CD14-positive monocyte (primary cell): ENCODE data around the gene CAVIN3. TPM values are rescaled to one million over a fixed set of nuclear protein-coding genes. Genes with fewer than 3 reads are reported as not detected.

ENCODE experiments used
- DNase-seq, 3 donors: peaks; one replicate each; pipeline ENCODE4 v3.0.0-alpha.2; 2011 to 2022
- H2AFZ ChIP-seq: 2 replicates; pipeline ENCODE4 v1.6.0; 2012; ENCODE audit warnings: mild to moderate bottlenecking, low read depth, low read length, inconsistent platforms; ENCODE audit not compliant: insufficient read depth, poor library complexity, severe bottlenecking
- H3K27ac ChIP-seq, 2 donors: 1 replicate in 1 of 2; 2 replicates in 1 of 2; pipeline ENCODE4 v1.5.1; 2012 to 2013; ENCODE audit warnings: low read length in 2 of 2, control low read depth in 1 of 2, inconsistent platforms in 1 of 2, low read depth in 1 of 2, mild to moderate bottlenecking in 1 of 2
- H3K27me3 ChIP-seq, 2 donors: one replicate each; pipeline versions ENCODE4 v1.6.0 to v1.6.1; 2011 to 2013; ENCODE audit warnings: low read length in 2 of 2; ENCODE audit not compliant: control insufficient read depth in 2 of 2, insufficient read depth in 2 of 2
- H3K36me3 ChIP-seq, 2 donors: replicated peaks in 1 of 2; 1 replicate in 1 of 2; 2 replicates in 1 of 2; pipeline versions ENCODE4 v1.5.1 to v1.6.1; 2012 to 2013; ENCODE audit warnings: low read length in 2 of 2, control low read depth in 1 of 2, inconsistent platforms in 1 of 2, mild to moderate bottlenecking in 1 of 2; ENCODE audit not compliant: insufficient read depth in 2 of 2, control insufficient read depth in 1 of 2
- H3K4me1 ChIP-seq, 2 donors: 1 replicate in 1 of 2; 2 replicates in 1 of 2; pipeline versions ENCODE4 v1.5.1 to v1.6.1; 2012 to 2013; ENCODE audit warnings: low read length in 2 of 2, control low read depth in 1 of 2, inconsistent platforms in 1 of 2, mild to moderate bottlenecking in 1 of 2, moderate library complexity in 1 of 2; ENCODE audit not compliant: insufficient read depth in 2 of 2, control insufficient read depth in 1 of 2
- H3K4me2 ChIP-seq: replicated peaks from 2 replicates; pipeline ENCODE3; 2012; ENCODE audit warnings: low read length, moderate library complexity, mild to moderate bottlenecking; ENCODE audit not compliant: poor library complexity, severe bottlenecking; ENCODE audit errors: extremely low read depth
- H3K4me3 ChIP-seq, 3 experiments: fragments of 200-600 bp in 1 of 3; sonication (generic) in 1 of 3; replicated peaks in 1 of 3; 1 replicate in 2 of 3; 2 replicates in 1 of 3; pipeline ENCODE4 v1.5.1; 2011 to 2013; ENCODE audit warnings: low read length in 3 of 3, mild to moderate bottlenecking in 3 of 3, control low read depth in 2 of 3, low read depth in 2 of 3, inconsistent platforms in 1 of 3, moderate library complexity in 1 of 3
- H3K79me2 ChIP-seq: 2 replicates; pipeline ENCODE4 v1.6.0; 2012; ENCODE audit warnings: mild to moderate bottlenecking, control low read depth, inconsistent platforms, low read length, moderate library complexity; ENCODE audit not compliant: insufficient read depth
- H3K9ac ChIP-seq: 2 replicates; pipeline ENCODE4 v1.6.0; 2017; ENCODE audit warnings: low read length, mild to moderate bottlenecking; ENCODE audit not compliant: insufficient read depth, poor library complexity, severe bottlenecking
- H3K9me3 ChIP-seq, 2 donors: replicated peaks in 1 of 2; 1 replicate in 1 of 2; 2 replicates in 1 of 2; pipeline versions ENCODE4 v1.5.1 to v1.6.1; 2012 to 2013; ENCODE audit warnings: low read length in 2 of 2, control low read depth in 1 of 2; ENCODE audit not compliant: control insufficient read depth in 1 of 2, insufficient read depth in 1 of 2
- H4K20me1 ChIP-seq: 2 replicates; pipeline ENCODE4 v1.6.0; 2012; ENCODE audit warnings: mild to moderate bottlenecking, low read length, control low read depth, moderate library complexity; ENCODE audit not compliant: insufficient read depth
- H3K27ac Mint-ChIP-seq, 7 donors: one replicate each; pipeline ENCODE4 v1.8.0; 2020; ENCODE audit warnings: mild to moderate bottlenecking in 7 of 7, mixed read lengths in 7 of 7, moderate library complexity in 6 of 7, inconsistent platforms in 2 of 7
- H3K27me3 Mint-ChIP-seq, 3 donors: one replicate each; pipeline ENCODE4 v1.8.0; 2021 to 2022; ENCODE audit warnings: low read depth in 3 of 3, mild to moderate bottlenecking in 3 of 3, mixed read lengths in 3 of 3, moderate library complexity in 3 of 3, inconsistent platforms in 1 of 3
- H3K36me3 Mint-ChIP-seq, 2 donors: one replicate each; pipeline ENCODE4 v1.8.0; 2020; ENCODE audit warnings: mixed read lengths in 2 of 2, inconsistent platforms in 1 of 2, mild to moderate bottlenecking in 1 of 2
- H3K4me1 Mint-ChIP-seq: one replicate; pipeline ENCODE4 v1.8.0; 2020; ENCODE audit warnings: mild to moderate bottlenecking, mixed read lengths
- H3K4me3 Mint-ChIP-seq, 2 donors: one replicate each; pipeline ENCODE4 v1.8.0; 2020; ENCODE audit warnings: mild to moderate bottlenecking in 2 of 2, mixed read lengths in 2 of 2, moderate library complexity in 1 of 2
- H3K9me3 Mint-ChIP-seq, 7 donors: one replicate each; pipeline ENCODE4 v1.8.0; 2020 to 2022; ENCODE audit warnings: mixed read lengths in 7 of 7, mild to moderate bottlenecking in 6 of 7, moderate library complexity in 6 of 7, inconsistent platforms in 2 of 7
- CTCF ChIP-seq: fragments of 200-600 bp; IDR thresholded peaks from one replicate; pipeline ENCODE4 v1.8.0; 2022; ENCODE audit warnings: antibody characterized with exemption, mild to moderate bottlenecking
- WGBS: methylation state at CpG from one replicate; pipeline ENCODE4 v1.1.5; 2013; ENCODE audit warnings: missing lambda C conversion rate; ENCODE audit not compliant: insufficient coverage; 5-methylcytosine and 5-hydroxymethylcytosine counted together
- intact Hi-C, 2 donors: fragments of 100-400 bp; cut with micrococcal nuclease; formaldehyde crosslinking; loops; one replicate each; pipeline versions ENCODE4 v1.15.0 to v1.15.1; 2023
- polyA plus RNA-seq, 3 donors: library from polyadenylated mRNA; depleted of rRNA in 1 of 3; unstranded in 2 of 3; stranded (reverse) in 1 of 3; fragments of 300-500 nt in 2 of 3; fragments of >200 nt in 1 of 3; fragmentation: Illumina TruSeq in 2 of 3; gene quantifications; 1 replicate in 2 of 3; 2 replicates in 1 of 3; pipeline ENCODE4 v1.2.3, GENCODE V29; 2012 to 2021

Gene CAVIN3
- polyA plus RNA-seq, 3 donors: 3.1 to 13.6 (median 11.2) TPM

- H3K27me3 Mint-ChIP-seq: peaks cover 14 to 61% (median 22%) of the 10 kb centered on the region in 3 donors
- H3K4me3 ChIP-seq: no peak overlapping the region
- peaks cover 0 to 6% (median 0%) of the 10 kb centered on the region in 7 donors for H3K9me3 Mint-ChIP-seq
Observed at GRCh38 chr11:6326303-6326702, 6.0 kb upstream of the CAVIN3 start.

DNA sequence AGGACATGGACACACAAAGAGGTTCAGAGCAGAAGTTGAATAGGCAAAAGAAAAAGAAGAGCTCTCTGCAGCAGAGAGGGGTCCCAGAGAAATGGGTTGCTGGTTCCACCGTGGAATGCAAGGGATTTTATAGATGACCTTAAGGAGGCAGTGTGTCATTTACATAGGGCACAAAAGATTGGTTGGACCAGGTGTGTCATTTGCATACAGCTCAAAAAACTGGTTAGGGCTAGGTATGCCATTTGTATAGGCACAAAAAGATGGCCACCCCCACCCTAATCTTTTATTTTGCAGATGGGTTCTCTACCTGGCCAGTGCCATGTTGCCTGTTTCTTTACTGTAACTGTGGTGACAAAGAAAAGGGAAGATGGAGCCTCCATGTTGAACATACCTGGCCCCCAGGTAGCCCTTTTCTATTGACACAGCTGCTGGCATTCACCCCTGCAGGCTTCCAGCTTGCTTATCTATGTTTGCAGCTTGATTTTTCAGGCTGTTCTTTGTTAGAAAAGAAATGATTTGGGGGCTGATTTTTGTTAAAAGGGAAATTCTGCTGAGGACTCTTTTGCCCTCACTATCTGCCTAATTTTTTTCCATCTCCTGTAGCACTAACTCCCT lies 3.1 kb upstream of the CAVIN3 start:
- no peak overlapping the region for H3K4me2 ChIP-seq
- WGBS: 60% methylated on average over 1 of the region's 1 CpG

More at GRCh38 chr11:6326303-6326702, 6.0 kb upstream of the CAVIN3 start:
- H3K4me2 ChIP-seq: no peak overlapping the region
- no peak overlapping the region for H3K9ac ChIP-seq
- no peak overlapping the region for H3K4me3 Mint-ChIP-seq
- intact Hi-C loops: no loop called here
- H3K9me3 ChIP-seq: no peaks in the 10 kb centered on the region
- H3K4me1 ChIP-seq: peaks cover under 1 to 10% of the 10 kb centered on the region in 2 donors
- peaks cover 11% of the 10 kb centered on the region for H3K4me1 Mint-ChIP-seq
- no peak overlapping the region for H2AFZ ChIP-seq
- peaks cover 29 to 36% of the 10 kb centered on the region in 2 donors for H3K27me3 ChIP-seq
- H4K20me1 ChIP-seq: no peaks in the 10 kb centered on the region
- DNase-seq: no peak
- no peaks in the 10 kb centered on the region for H3K79me2 ChIP-seq
- no peak for TF ChIP-seq CTCF
- H3K27ac ChIP-seq: no peak overlapping the region
- no peaks in the 10 kb centered on the region for H3K36me3 Mint-ChIP-seq
- H3K27ac Mint-ChIP-seq: no peak overlapping the region
- H3K36me3 ChIP-seq: no peaks in the 10 kb centered on the region

More for the DNA sequence above, 3.1 kb upstream of the CAVIN3 start:
- Mint-ChIP-seq H3K4me1 (peaks cover 30% of the 10 kb centered on the region), H3K4me3 (no peak overlapping the region), H3K9me3 (peaks cover 0 to 8% (median 0%) of the 10 kb centered on the region in 7 donors), H3K36me3 (peaks cover 2% of the 10 kb centered on the region in 2 donors), H3K27ac (no peak overlapping the region), H3K27me3 (peaks cover 33 to 74% (median 43%) of the 10 kb centered on the region in 3 donors)
- Histone ChIP-seq H3K36me3 (no peaks in the 10 kb centered on the region), H3K27ac (no peak overlapping the region), H3K27me3 (peaks cover 20 to 55% of the 10 kb centered on the region in 2 donors), H3K79me2 (no peaks in the 10 kb centered on the region), H4K20me1 (no peaks in the 10 kb centered on the region), H2AFZ (no peak overlapping the region), H3K4me3 (no peak overlapping the region), H3K4me1 (peaks cover 23 to 37% of the 10 kb centered on the region in 2 donors), H3K9me3 (no peaks in the 10 kb centered on the region), H3K9ac (no peak overlapping the region)
- no peak for DNase-seq
- intact Hi-C loops: no loop called here
- no peak for TF ChIP-seq CTCF
